GM21619 (cell line): ENCODE data around the gene KRTAP10-9.
"Not testable (repeated sequence)": the region's sequence is repeated elsewhere in the genome, so short reads cannot be mapped to it uniquely, and the experiment has no call there.

Source experiments
- ATAC-seq: cut with Tn5 transposase; IDR thresholded peaks from one replicate; pipeline ENCODE4 v1.9.1; 2021; ENCODE audit not compliant: unreplicated experiment

Gene KRTAP10-9

DNA sequence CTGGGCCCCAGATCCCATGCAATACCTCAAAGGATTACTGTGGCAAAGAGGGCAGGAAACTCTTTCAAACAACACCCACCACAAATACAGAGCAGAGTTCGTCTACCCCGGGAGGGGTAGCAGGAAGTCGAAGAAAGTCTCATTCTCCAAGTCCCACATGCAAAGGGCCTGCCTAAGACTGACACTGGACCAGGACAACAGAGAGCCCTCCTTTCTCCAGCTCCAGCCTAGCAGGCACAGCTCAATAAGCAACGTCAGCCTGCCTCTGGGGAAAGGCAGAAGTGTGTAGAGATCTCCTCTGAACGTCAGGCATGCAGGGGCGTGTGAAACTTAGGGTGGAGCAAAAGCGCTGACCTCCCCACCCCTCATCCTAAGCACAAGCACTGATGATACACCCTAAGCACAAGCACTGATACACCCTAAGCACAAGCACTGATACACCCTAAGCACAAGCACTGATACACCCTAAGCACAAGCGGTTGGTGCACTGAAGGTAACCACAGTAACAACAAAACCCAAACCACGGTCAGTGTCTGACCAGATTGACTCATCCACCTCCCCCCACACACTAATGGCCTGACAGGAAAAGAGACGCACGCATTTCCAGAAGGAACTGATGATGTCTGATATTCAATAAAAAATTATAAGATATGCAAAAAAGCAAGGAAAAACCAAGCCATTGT is 32.2 kb downstream of the KRTAP10-9 start:
- no peak for ATAC-seq

DNA sequence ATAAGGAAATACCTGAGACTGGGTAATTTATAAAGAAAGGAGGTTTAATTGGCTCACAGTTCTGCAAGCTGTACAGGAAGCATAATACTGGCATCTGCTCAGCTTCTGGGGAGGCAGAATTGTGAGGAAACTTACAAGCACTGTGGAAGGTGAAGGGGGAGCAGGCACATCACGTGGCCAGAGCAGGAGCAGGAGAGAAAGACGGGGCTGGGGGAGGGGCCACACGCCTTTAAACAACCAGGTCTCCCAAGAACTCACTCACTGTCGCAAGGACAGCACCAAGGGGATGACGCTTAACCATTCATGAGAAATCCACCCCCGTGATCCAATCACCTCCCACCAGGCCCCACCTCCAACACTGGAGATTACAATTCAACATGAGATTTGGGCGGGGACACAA is 34.7 kb downstream of the KRTAP10-9 start:
- not testable (repeated sequence) for ATAC-seq

DNA sequence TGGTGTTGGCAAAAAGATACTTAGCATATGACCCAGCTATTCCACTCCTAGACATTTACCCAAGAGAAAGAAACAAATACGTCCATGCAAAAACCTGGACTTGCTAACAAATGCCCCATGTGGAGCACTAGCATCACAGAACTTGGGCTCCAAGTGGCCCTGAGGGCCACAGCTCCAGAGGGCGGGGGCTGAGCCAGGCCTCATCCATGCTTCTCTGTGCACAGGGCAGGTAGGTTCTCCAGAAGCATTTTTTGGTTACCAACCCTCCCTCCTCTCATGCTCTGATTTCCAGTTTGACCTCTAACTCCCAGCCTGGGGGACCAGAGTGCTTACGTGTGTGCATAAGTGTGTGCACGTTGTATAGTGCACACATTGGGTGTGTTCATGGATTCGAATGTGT is 37.8 kb downstream of the KRTAP10-9 start:
- ATAC-seq = no peak

DNA sequence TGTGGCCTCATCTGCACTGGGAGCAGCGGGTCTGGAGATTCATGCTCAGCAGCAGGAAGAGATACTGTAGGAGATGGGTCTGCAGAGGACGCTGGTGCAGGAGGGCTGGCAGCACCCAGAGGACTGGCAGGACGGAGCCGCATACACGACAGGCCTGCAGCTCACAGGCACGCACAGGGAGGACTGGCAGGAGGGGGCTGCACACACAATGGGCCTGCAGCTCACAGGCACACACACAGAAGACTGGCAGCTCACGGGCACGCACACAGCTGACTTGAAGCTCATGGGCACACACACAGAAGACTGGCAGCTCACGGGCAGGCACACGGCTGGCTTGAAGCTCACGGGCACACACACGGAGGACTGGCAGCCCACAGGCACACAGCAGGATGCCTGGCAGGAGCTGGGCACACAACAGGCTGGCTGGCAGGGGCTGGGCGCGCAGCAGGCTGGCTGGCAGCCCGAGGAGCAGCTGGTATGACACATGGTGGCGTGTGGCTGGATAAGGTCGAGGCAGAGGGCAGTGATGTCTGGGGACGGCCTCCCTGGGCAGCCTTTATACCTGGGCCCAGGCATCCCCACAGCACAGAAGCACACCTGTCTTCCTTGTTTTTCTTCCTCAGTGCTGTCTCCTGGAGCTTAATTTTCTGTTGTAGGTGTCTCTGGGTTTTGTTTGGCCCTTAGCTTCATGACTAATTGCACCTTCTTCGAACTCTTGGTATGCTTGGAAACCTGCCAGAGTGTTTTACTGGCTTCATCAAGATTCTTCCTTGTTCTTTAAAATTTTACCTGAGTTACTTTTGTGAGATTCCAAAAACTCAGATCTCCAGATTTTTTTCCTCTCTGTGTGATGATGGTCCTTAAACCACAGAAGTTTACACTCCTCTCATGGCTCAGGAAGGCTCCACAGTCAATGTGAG is 39.8 kb downstream of the KRTAP10-9 start, which contains the start of gene KRTAP12-2:
TSS of gene KRTAP12-2 (minus strand) at position 527 of the 920 bp plus-strand sequence. CDS start at position 486, 41 bp downstream.
- ATAC-seq = no peak

DNA sequence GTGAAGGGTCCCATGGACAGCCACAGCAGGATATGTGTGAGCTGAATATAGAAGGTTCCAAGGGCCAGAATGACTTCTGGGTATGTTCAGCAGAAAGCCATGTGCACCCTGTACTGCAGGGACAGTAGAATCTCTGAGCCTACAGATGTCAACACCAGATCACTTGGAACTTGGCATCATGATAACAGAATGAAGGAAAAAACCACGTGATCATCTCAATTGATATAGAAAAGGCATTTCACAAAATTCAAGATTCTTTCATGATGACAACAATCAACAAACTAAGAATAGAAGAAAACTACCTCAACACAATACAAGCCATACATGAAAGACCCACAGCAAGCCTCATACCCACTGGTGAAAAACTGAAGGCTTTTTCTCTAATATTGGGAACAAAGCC is 40.7 kb downstream of the KRTAP10-9 start:
- ATAC-seq = no peak

DNA sequence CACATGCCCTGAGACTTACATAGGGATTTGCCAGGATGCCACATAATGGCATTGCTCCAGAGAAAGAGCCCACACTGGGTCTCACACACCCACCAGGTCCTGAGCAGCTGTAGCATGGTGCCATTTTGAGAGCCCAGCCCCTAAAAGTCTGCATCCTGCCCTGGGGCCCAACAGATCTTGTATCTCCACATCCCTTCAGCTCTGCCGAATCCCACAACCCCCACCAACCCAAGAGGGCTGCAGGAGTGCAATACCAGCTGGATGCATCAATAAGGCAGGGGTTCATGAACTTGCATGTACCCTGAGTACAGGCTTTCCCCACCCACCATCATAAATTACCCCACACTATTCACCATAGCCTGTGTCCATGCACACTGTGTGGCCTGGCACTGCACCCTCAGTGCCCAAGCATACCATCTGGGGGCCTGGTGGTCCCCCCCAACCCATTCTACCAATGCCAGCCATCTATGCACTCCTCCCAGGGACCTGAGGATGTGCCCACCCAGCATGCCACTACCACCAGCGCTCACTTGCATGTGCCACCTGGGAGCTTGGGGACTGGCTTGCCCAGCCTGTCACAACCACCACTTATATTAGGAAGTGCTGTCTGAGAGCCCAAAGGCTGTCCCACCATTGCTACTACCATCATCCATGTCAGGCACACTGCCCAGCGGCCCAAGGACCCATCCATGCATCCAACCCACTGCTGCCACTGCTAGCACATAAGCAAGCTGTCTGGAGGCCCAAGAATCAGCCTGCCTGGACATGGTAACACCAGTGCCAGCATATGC is 43.9 kb downstream of the KRTAP10-9 start:
- ATAC-seq = no peak

DNA sequence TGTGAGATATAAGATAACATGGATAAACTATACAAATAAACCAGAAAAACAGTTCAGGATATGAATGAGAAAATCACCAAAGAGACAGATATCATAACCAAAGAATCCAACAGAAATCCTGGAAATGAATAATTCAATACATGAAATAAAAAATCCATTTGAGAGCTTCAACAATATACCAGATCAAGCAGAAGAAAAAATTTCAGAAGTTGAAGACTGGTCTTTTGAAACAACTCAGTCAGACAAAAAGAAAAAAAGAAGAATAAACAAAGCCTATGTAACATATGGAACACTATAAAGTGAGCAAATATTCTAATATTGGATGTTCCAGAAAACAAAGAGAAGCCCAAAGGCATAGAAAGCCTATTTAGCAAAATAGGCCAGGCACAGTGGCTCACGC is 45.0 kb downstream of the KRTAP10-9 start:
- no peak for ATAC-seq

DNA sequence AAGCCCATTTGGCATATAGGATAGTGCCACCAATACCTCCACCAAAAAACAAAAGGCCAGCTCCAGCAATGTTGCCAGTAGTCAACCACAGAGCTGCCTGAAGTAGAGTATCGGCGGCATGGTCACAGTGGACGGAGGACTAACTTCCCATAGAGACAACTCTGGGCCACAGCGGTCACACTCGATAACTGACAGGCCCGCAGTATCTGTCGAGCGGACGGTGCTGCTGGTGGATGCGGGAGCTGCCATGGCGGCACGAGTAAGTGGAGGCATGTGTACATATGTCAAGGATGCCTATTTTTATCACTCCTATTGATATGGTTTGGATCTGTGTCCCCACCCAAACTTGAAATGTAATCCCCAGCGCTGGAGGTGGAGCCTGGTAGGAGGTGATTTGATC is 51.0 kb downstream of the KRTAP10-9 start:
- no peak for ATAC-seq
